ENCODE measurements around the gene CDRT15. TPM values are rescaled to one million over a fixed set of nuclear protein-coding genes. Genes with fewer than 3 reads are reported as not detected.
"Not testable (repeated sequence)": the region's sequence is repeated elsewhere in the genome, so short reads cannot be mapped to it uniquely, and the experiment has no call there.

Gene CDRT15
- not detected for total RNA-seq
- under 1 TPM in 1 of 4 donors, not detected in 3; 0.49 TPM for polyA plus RNA-seq

- not testable (repeated sequence) for DNase-seq; H3K9me3 Mint-ChIP-seq; H3K27me3 ChIP-seq (ENCODE audit: control insufficient read depth, insufficient read depth, low read length); ATAC-seq (ENCODE audit: low read depth in 2 of 2); H3K9me3 ChIP-seq (ENCODE audit: control insufficient read depth in 2 of 2, low read length in 2 of 2); H3K27me3 Mint-ChIP-seq; H3K4me3 ChIP-seq (ENCODE audit: low read depth, low read length); H3K4me1 Mint-ChIP-seq; H3K27ac ChIP-seq (ENCODE audit: insufficient read depth, low read length, poor library complexity, severe bottlenecking); H3K4me1 ChIP-seq (ENCODE audit: control insufficient read depth, insufficient read depth, low read length, poor library complexity, severe bottlenecking); H3K36me3 ChIP-seq (ENCODE audit: control insufficient read depth, insufficient read depth, low read length); H3K36me3 Mint-ChIP-seq; H3K4me3 Mint-ChIP-seq
- peak within 1 kb of the TSS in 2 of 3 donors; percentile 14 to 20 for H3K27ac Mint-ChIP-seq
These were observed at the start of gene CDRT15 for GRCh38 chr17:14236762-14237161. TSS of gene CDRT15 (minus strand) at chr17:14236862. CDS start at chr17:14236833, 29 bp downstream.

GRCh38 chr17:14282726-14283125 lies 46.1 kb upstream of the CDRT15 start:
- Histone ChIP-seq H3K36me3 (ENCODE audit: control insufficient read depth, insufficient read depth, low read length) (no peaks in the 10 kb centered on the region), H3K9me3 (ENCODE audit: control insufficient read depth in 2 of 2, low read length in 2 of 2) (no peaks in the 10 kb centered on the region), H3K4me1 (ENCODE audit: control insufficient read depth, insufficient read depth, low read length, poor library complexity, severe bottlenecking) (no peaks in the 10 kb centered on the region), H3K4me3 (ENCODE audit: low read depth, low read length) (no peak overlapping the region), H3K27ac (ENCODE audit: insufficient read depth, low read length, poor library complexity, severe bottlenecking) (no peak overlapping the region), H3K27me3 (ENCODE audit: control insufficient read depth, insufficient read depth, low read length) (peaks cover 5% of the 10 kb centered on the region)
- Mint-ChIP-seq H3K9me3 (peaks cover 0 to 1% (median 0%) of the 10 kb centered on the region in 7 donors), H3K27me3 (peaks cover 9% of the 10 kb centered on the region), H3K4me3 (no peak overlapping the region), H3K4me1 (peaks cover 0 to 4% (median 0%) of the 10 kb centered on the region in 4 donors), H3K36me3 (peaks cover 3% of the 10 kb centered on the region), H3K27ac (no peak overlapping the region)
- no peak for DNase-seq
- no peak for ATAC-seq (ENCODE audit: low read depth in 2 of 2)

GRCh38 chr17:14281530-14281929 lies 44.9 kb upstream of the CDRT15 start:
- ATAC-seq (ENCODE audit: low read depth in 2 of 2) (no peak), DNase-seq (no peak)
- no peak overlapping the region for H3K4me3 ChIP-seq (ENCODE audit: low read depth, low read length)
- Mint-ChIP-seq H3K36me3 (peaks cover 3% of the 10 kb centered on the region), H3K4me3 (no peak overlapping the region), H3K27me3 (peaks cover 20% of the 10 kb centered on the region), H3K9me3 (peaks cover 0 to 1% (median 0%) of the 10 kb centered on the region in 7 donors), H3K4me1 (peaks cover 0 to 4% (median 0%) of the 10 kb centered on the region in 4 donors), H3K27ac (no peak overlapping the region)
- no peak overlapping the region for H3K27ac ChIP-seq (ENCODE audit: insufficient read depth, low read length, poor library complexity, severe bottlenecking)
- no peaks in the 10 kb centered on the region for H3K36me3 ChIP-seq (ENCODE audit: control insufficient read depth, insufficient read depth, low read length)
- no peaks in the 10 kb centered on the region for H3K4me1 ChIP-seq (ENCODE audit: control insufficient read depth, insufficient read depth, low read length, poor library complexity, severe bottlenecking)
- peaks cover 8% of the 10 kb centered on the region for H3K27me3 ChIP-seq (ENCODE audit: control insufficient read depth, insufficient read depth, low read length)
- no peaks in the 10 kb centered on the region for H3K9me3 ChIP-seq (ENCODE audit: control insufficient read depth in 2 of 2, low read length in 2 of 2)

- peaks cover 27% of the 10 kb centered on the region for H3K27me3 Mint-ChIP-seq
- DNase-seq, result no peak
- no peak overlapping the region for H3K27ac ChIP-seq (ENCODE audit: insufficient read depth, low read length, poor library complexity, severe bottlenecking)
- H3K27me3 ChIP-seq (ENCODE audit: control insufficient read depth, insufficient read depth, low read length), result peaks cover 9% of the 10 kb centered on the region
- no peaks in the 10 kb centered on the region for H3K4me1 ChIP-seq (ENCODE audit: control insufficient read depth, insufficient read depth, low read length, poor library complexity, severe bottlenecking)
- no peak overlapping the region for H3K4me3 ChIP-seq (ENCODE audit: low read depth, low read length)
- peak overlapping the region in 1 of 3 donors; percentile 39 for H3K27ac Mint-ChIP-seq
- H3K4me1 Mint-ChIP-seq, result peaks cover 0 to 10% (median 0%) of the 10 kb centered on the region in 4 donors
- no peaks in the 10 kb centered on the region for H3K9me3 ChIP-seq (ENCODE audit: control insufficient read depth in 2 of 2, low read length in 2 of 2)
- no peak for ATAC-seq (ENCODE audit: low read depth in 2 of 2)
- peaks cover 0 to 10% (median 1%) of the 10 kb centered on the region in 7 donors for H3K9me3 Mint-ChIP-seq
- peaks cover 5% of the 10 kb centered on the region for H3K36me3 Mint-ChIP-seq
- H3K4me3 Mint-ChIP-seq, result no peak overlapping the region
- H3K36me3 ChIP-seq (ENCODE audit: control insufficient read depth, insufficient read depth, low read length), result no peaks in the 10 kb centered on the region
These were observed 40.0 kb upstream of the CDRT15 start for GRCh38 chr17:14276535-14277250.

- H3K4me3 ChIP-seq (ENCODE audit: low read depth, low read length), result no peak overlapping the region
- DNase-seq, result no peak
- ATAC-seq (ENCODE audit: low read depth in 2 of 2), result no peak
- peaks cover 6% of the 10 kb centered on the region for H3K27me3 ChIP-seq (ENCODE audit: control insufficient read depth, insufficient read depth, low read length)
- H3K36me3 ChIP-seq (ENCODE audit: control insufficient read depth, insufficient read depth, low read length), result no peaks in the 10 kb centered on the region
- H3K27ac Mint-ChIP-seq, result no peak overlapping the region
- peak overlapping the region in 1 of 4 donors; percentile 69 for H3K4me3 Mint-ChIP-seq
- H3K9me3 ChIP-seq (ENCODE audit: control insufficient read depth in 2 of 2, low read length in 2 of 2), result no peaks in the 10 kb centered on the region
- no peak overlapping the region for H3K27ac ChIP-seq (ENCODE audit: insufficient read depth, low read length, poor library complexity, severe bottlenecking)
- no peaks in the 10 kb centered on the region for H3K4me1 ChIP-seq (ENCODE audit: control insufficient read depth, insufficient read depth, low read length, poor library complexity, severe bottlenecking)
- H3K9me3 Mint-ChIP-seq, result peaks cover 0 to 7% (median 0%) of the 10 kb centered on the region in 7 donors
- peaks cover 0 to 6% (median 0%) of the 10 kb centered on the region in 4 donors for H3K4me1 Mint-ChIP-seq
- H3K36me3 Mint-ChIP-seq, result peaks cover 2% of the 10 kb centered on the region
- H3K27me3 Mint-ChIP-seq, result peaks cover 7% of the 10 kb centered on the region
These were observed 33.8 kb upstream of the CDRT15 start for GRCh38 chr17:14270508-14270907.

GRCh38 chr17:14269473-14269872 lies 32.8 kb upstream of the CDRT15 start:
- H3K27me3 Mint-ChIP-seq, result peaks cover 4% of the 10 kb centered on the region
- H3K4me1 ChIP-seq (ENCODE audit: control insufficient read depth, insufficient read depth, low read length, poor library complexity, severe bottlenecking), result no peaks in the 10 kb centered on the region
- no peak overlapping the region for H3K4me3 Mint-ChIP-seq
- no peak overlapping the region for H3K27ac ChIP-seq (ENCODE audit: insufficient read depth, low read length, poor library complexity, severe bottlenecking)
- H3K36me3 ChIP-seq (ENCODE audit: control insufficient read depth, insufficient read depth, low read length), result no peaks in the 10 kb centered on the region
- H3K27me3 ChIP-seq (ENCODE audit: control insufficient read depth, insufficient read depth, low read length), result peaks cover 6% of the 10 kb centered on the region
- ATAC-seq (ENCODE audit: low read depth in 2 of 2) (no peak), DNase-seq (no peak)
- H3K4me3 ChIP-seq (ENCODE audit: low read depth, low read length), result no peak overlapping the region
- H3K9me3 Mint-ChIP-seq, result peaks cover 0 to 2% (median 0%) of the 10 kb centered on the region in 7 donors
- H3K9me3 ChIP-seq (ENCODE audit: control insufficient read depth in 2 of 2, low read length in 2 of 2), result no peaks in the 10 kb centered on the region
- peaks cover 0 to 3% (median 0%) of the 10 kb centered on the region in 4 donors for H3K4me1 Mint-ChIP-seq
- H3K27ac Mint-ChIP-seq, result peak overlapping the region in 2 of 3 donors; percentile 6 to 42
- H3K36me3 Mint-ChIP-seq, result no peaks in the 10 kb centered on the region

- H3K27me3 ChIP-seq (ENCODE audit: control insufficient read depth, insufficient read depth, low read length), result peaks cover 3% of the 10 kb centered on the region
- H3K4me3 Mint-ChIP-seq, result no peak overlapping the region
- H3K9me3 ChIP-seq (ENCODE audit: control insufficient read depth in 2 of 2, low read length in 2 of 2), result no peaks in the 10 kb centered on the region
- ATAC-seq (ENCODE audit: low read depth in 2 of 2) (peak in 1 of 2 donors; percentile 25), DNase-seq (peak in 1 of 3 donors; percentile 26)
- H3K27ac Mint-ChIP-seq, result no peak overlapping the region
- peaks cover 0 to 2% (median 0%) of the 10 kb centered on the region in 7 donors for H3K9me3 Mint-ChIP-seq
- H3K27ac ChIP-seq (ENCODE audit: insufficient read depth, low read length, poor library complexity, severe bottlenecking), result no peak overlapping the region
- H3K36me3 Mint-ChIP-seq, result no peaks in the 10 kb centered on the region
- H3K27me3 Mint-ChIP-seq, result peaks cover 6% of the 10 kb centered on the region
- no peaks in the 10 kb centered on the region for H3K4me1 Mint-ChIP-seq
- no peak overlapping the region for H3K4me3 ChIP-seq (ENCODE audit: low read depth, low read length)
- no peaks in the 10 kb centered on the region for H3K36me3 ChIP-seq (ENCODE audit: control insufficient read depth, insufficient read depth, low read length)
- no peaks in the 10 kb centered on the region for H3K4me1 ChIP-seq (ENCODE audit: control insufficient read depth, insufficient read depth, low read length, poor library complexity, severe bottlenecking)
These were observed 31.6 kb upstream of the CDRT15 start for GRCh38 chr17:14268264-14268663.

GRCh38 chr17:14261406-14261805 lies 24.7 kb upstream of the CDRT15 start:
- Histone ChIP-seq H3K36me3 (ENCODE audit: control insufficient read depth, insufficient read depth, low read length) (no peaks in the 10 kb centered on the region), H3K27ac (ENCODE audit: insufficient read depth, low read length, poor library complexity, severe bottlenecking) (no peak overlapping the region), H3K27me3 (ENCODE audit: control insufficient read depth, insufficient read depth, low read length) (peaks cover 3% of the 10 kb centered on the region), H3K4me3 (ENCODE audit: low read depth, low read length) (no peak overlapping the region), H3K4me1 (ENCODE audit: control insufficient read depth, insufficient read depth, low read length, poor library complexity, severe bottlenecking) (no peaks in the 10 kb centered on the region), H3K9me3 (ENCODE audit: control insufficient read depth in 2 of 2, low read length in 2 of 2) (no peaks in the 10 kb centered on the region)
- H3K36me3 Mint-ChIP-seq, result no peaks in the 10 kb centered on the region
- no peaks in the 10 kb centered on the region for H3K4me1 Mint-ChIP-seq
- H3K4me3 Mint-ChIP-seq, result no peak overlapping the region
- H3K27ac Mint-ChIP-seq, result no peak overlapping the region
- ATAC-seq (ENCODE audit: low read depth in 2 of 2) (no peak), DNase-seq (no peak)
- peaks cover 6% of the 10 kb centered on the region for H3K27me3 Mint-ChIP-seq
- peaks cover 0 to 7% (median 0%) of the 10 kb centered on the region in 7 donors for H3K9me3 Mint-ChIP-seq
